Colon (tissue), 2 donors: ENCODE measurements around the gene INTS3.

Experiments
- FAIRE-seq: peaks from 2 replicates; lab custom pipeline; 2012; peaks lifted over from hg19 to GRCh38; lab: Jason Lieb, UNC
- donor health status: control.
- donor health status: control.

INTS3 gene

GRCh38 chr1:153727463-153728304 is at the start of gene INTS3:
TSS of gene INTS3 (plus strand) at chr1:153728050. CDS start at chr1:153728635, 585 bp downstream.
- no peak for FAIRE-seq

- FAIRE-seq, result no peak
Measured at GRCh38 chr1:153678519-153679336, 49.1 kb upstream of the INTS3 start, which contains the start of gene NPR1. TSS of gene NPR1 (plus strand) at chr1:153678688. CDS start at chr1:153679109, 421 bp downstream.

GRCh38 chr1:153679337-153680119 is 48.3 kb upstream of the INTS3 start:
- no peak for FAIRE-seq

- FAIRE-seq, result no peak
Measured at GRCh38 chr1:153680120-153680403, 47.8 kb upstream of the INTS3 start.

GRCh38 chr1:153682730-153683129 is 45.1 kb upstream of the INTS3 start:
- no peak for FAIRE-seq

- FAIRE-seq, result no peak
Measured at GRCh38 chr1:153683854-153684253, 44.0 kb upstream of the INTS3 start.

- FAIRE-seq, result no peak
Measured at GRCh38 chr1:153684892-153685291, 43.0 kb upstream of the INTS3 start.

GRCh38 chr1:153685544-153686340 is 42.1 kb upstream of the INTS3 start:
- FAIRE-seq, result no peak

- FAIRE-seq, result no peak
Measured at GRCh38 chr1:153687346-153688125, 40.3 kb upstream of the INTS3 start.

GRCh38 chr1:153688276-153688675 is 39.6 kb upstream of the INTS3 start:
- no peak for FAIRE-seq

- FAIRE-seq, result no peak
Measured at GRCh38 chr1:153688736-153689328, 39.0 kb upstream of the INTS3 start.

GRCh38 chr1:153693466-153693865 is 34.4 kb upstream of the INTS3 start:
- FAIRE-seq, result no peak

GRCh38 chr1:153696741-153697140 is 31.1 kb upstream of the INTS3 start:
- FAIRE-seq, result no peak

GRCh38 chr1:153697191-153698019 is 30.4 kb upstream of the INTS3 start:
- no peak for FAIRE-seq

GRCh38 chr1:153698020-153698922 is 29.6 kb upstream of the INTS3 start:
- FAIRE-seq, result no peak

GRCh38 chr1:153698923-153699714 is 28.7 kb upstream of the INTS3 start:
- FAIRE-seq, result no peak

GRCh38 chr1:153699768-153700167 is 28.1 kb upstream of the INTS3 start:
- no peak for FAIRE-seq

- no peak for FAIRE-seq
Measured at GRCh38 chr1:153705484-153705883, 22.4 kb upstream of the INTS3 start.
